PC-9 (cell line): Measurements from ENCODE around the gene RNF157.

Source experiments
- EZH2 ChIP-seq: fragments of 200-600 bp; sonication (generic); IDR thresholded peaks from 2 replicates; pipeline ENCODE4 v1.8.0; 2017; ENCODE audit warnings: antibody characterized with exemption, low read depth
- TF ChIP-seq, protein P1 (sequence below): fragments of 200-600 bp; sonication (generic); conservative IDR thresholded peaks from 2 replicates; pipeline ENCODE4 v1.6.1; 2017; ENCODE audit warnings: mixed run types, antibody characterized with exemption, mild to moderate bottlenecking, moderate library complexity

DNA sequence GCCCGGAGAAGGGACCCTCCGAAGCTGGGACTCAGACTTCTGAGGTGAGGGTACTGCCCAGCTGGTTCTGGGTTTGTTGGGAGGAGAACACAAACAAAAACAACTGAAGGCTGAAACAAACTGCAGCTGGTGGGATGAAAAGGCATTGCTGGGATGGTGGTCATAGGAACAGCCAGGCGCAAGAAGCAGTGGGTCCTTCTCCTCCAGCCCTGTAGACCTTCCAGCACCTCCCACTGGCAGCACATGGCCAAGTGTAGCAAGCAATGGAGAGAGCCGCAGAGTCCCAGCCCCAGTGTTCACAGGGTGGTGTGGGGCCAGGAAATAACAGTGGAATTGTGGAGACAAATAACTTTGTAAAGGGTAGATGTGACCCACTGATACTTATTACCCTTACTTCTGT lies 50.6 kb downstream of the RNF157 start:
- TF ChIP-seq, protein P1, sequence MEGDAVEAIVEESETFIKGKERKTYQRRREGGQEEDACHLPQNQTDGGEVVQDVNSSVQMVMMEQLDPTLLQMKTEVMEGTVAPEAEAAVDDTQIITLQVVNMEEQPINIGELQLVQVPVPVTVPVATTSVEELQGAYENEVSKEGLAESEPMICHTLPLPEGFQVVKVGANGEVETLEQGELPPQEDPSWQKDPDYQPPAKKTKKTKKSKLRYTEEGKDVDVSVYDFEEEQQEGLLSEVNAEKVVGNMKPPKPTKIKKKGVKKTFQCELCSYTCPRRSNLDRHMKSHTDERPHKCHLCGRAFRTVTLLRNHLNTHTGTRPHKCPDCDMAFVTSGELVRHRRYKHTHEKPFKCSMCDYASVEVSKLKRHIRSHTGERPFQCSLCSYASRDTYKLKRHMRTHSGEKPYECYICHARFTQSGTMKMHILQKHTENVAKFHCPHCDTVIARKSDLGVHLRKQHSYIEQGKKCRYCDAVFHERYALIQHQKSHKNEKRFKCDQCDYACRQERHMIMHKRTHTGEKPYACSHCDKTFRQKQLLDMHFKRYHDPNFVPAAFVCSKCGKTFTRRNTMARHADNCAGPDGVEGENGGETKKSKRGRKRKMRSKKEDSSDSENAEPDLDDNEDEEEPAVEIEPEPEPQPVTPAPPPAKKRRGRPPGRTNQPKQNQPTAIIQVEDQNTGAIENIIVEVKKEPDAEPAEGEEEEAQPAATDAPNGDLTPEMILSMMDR: no peak
- no peak for TF ChIP-seq EZH2
